GM21390 (cell line): ENCODE data around the gene SYNE1.

Source experiments
- ATAC-seq: cut with Tn5 transposase; IDR thresholded peaks from one replicate; pipeline ENCODE4 v1.9.1; 2021; ENCODE audit not compliant: unreplicated experiment

Gene SYNE1

DNA sequence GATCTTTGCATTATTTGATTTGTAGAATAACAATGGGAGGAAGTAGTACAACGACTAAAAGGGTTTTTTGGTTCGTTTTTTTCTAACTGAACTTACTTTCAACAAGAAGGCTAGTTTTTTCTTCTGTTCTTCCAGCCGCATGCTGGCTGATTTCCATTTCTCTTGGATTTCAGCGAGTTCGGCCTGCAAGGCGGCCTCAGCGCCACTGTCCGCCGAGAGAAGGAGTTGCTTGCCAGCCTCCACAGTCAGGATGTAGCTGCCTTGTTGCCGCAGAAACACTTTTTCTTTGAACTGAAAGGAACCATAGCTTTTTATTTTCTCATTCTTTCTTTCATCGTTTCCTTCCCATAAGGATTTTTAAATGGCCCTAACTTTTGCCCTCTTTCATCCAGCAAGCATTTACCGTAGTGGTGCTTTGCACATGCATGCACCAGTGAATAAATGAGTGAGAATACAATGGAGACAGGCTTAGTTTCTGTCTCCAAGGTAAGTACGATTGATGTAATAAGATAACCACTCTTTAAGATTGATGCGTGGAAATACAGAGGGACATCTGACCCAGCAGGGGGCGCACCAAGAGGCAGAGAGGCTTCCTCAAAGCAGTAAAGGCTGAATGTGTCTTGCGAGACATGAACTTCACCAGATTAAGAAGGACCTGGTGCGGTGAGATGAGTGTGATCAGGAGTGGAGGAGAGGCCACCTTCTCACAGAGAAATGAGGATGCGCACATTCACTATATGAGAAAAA, 430.9 kb downstream of the SYNE1 start:
- no peak for ATAC-seq

DNA sequence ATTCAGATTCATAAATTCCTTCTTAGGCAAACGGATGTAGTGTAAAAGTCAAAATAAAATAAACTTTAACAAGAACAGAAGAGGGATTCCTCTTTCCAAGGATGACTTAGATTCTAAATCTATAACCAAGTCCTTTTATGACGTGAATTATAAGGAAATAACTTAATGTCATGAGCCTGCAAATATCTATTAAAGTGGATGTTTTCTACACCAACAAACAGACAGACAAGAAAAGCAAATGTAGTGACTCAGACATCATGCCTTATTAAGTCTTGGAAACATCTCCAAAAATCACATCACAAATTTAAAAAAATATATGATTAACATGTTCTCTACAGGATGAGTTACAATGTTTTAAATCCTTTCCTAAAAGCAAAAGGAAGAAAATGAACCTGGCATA, 432.6 kb downstream of the SYNE1 start:
- ATAC-seq, result no peak

DNA sequence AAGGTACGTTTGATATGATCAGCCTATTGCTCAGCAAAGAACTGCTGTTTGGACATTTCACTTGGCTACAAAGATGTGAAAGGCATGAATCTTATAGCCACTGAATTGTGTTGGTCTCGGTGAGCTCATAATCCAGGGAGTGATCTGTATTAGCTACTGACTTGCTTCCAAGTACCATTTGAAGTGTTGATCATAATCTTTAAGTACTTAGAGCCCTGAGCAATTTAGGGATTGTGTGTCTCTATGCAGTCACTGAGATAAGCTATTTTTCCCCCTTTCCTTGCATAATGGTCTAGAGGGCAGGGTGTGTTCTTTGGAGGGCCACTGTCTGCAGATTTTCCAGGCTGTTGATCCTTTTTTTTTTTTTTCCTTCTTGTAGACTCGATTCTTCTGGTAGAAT, 436.0 kb downstream of the SYNE1 start:
- ATAC-seq, result no peak

DNA sequence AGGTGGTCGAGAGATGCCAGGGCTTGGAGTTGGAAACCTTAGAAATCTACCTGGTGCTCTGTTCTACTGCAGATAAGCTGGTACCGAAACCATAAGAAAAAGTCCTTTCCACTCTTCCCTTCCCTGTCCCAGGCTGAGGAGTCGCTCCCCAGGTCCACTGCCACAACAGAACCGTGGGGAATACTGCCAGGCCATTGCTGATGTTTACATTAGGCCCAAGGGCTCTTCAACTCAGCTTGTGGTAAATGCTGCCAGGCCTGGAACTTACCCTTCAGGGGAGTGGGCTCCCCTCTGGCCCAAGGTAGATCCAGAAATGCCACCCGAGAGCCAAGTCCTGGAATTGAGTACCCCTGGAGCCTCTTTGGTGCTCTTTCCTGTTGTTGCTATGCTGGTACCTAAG, 441.3 kb downstream of the SYNE1 start:
- no peak for ATAC-seq

DNA sequence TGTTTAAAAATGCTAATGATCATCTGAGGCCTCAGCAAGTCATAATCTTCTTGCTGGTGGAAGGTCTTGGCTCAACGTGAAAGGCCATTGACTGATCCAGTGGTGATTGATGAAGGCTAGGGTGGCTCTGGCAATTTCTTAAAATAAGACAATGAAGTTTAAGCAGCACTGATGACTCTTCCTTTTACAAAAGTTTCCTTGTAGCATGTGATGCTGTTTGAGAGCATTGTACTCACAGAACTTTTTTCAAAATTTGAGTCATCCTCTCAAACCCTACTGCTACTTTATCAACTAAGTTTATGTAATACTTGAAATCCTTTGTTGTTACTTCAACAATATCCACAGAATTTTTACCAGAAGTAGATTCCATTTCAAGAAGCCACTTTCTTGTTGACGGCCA, 447.4 kb downstream of the SYNE1 start:
- no peak for ATAC-seq

DNA sequence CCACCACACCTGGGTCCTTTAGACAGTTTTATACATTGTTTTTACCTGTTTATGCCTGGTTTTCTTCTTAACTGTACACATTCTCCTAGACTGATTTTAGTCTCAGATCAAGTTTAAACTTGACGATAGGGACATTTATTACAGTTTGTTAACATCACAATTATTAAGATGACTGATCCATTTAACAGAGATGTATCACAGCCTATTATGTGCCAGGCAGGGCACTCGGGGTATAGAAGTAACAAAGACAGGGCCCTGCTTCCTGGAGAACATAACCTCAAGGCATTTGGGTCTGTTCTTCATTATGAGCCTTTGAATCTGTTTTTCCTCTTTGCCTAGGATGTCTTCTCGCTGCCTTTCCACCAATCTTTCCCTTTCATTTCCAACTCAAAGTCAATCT, 449.2 kb downstream of the SYNE1 start:
- no peak for ATAC-seq

DNA sequence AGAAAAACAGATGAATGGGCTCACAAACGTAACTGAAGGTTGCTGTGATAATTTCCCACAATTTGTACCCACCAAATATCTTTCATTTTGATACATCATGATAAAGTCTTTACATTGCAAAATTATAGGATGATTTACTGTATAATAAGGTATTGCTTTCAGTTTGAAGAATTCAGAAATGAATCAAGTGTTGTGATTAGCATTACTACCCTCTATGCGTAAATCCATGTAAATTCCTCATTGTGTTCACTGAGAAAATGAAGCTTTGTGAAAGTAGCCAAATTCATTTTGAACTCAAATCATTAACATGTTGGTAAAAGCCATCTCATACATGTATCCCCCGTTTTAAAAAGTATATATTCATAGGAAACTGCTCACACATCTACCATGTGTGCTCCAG, 450.3 kb downstream of the SYNE1 start:
- ATAC-seq, result no peak

DNA sequence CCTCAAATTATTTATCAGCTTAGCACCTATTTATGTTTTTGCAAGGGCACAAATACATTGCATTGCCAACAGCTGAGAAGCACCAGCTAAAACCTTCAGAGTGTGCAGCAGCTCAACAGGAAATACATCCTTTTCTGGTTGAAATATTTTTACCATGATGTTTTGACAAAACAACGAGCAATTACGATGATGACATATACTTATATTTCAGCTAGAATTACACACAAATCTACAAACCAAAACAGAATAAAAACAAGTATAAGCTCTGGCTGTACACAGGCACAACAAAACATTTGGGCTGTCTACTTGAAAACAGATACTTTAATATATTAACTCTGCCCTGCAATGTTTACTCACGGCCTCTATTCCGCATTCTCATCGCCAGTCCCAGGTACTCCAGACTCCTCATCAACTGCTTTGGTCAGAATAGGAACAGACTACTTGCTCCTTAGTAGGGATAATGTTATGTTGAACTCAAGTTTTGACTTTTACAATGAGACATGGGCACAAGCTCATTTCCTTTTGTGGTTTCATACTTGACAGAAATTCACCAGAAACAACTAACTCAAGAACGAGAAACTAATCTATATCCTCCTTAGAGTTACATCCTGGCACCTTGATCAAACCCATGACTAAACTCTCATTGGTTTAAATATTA, 452.1 kb downstream of the SYNE1 start:
- peak; percentile 77 for ATAC-seq

DNA sequence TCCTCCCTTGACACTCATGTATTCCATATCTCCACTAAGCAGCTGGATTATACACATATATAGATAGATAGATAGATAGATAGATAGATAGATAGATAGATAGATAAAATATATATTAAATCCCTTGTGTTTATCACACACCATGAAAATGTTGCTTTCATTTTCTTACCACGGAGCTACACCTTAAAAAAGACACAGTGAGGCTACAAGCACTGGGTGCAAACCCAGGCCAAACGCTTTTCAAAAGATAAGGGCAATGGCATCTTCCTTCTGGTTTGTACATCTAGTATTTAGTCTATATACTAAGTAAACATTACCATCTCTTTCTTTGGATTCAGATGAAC, 452.6 kb downstream of the SYNE1 start:
- peak; percentile 52 for ATAC-seq

DNA sequence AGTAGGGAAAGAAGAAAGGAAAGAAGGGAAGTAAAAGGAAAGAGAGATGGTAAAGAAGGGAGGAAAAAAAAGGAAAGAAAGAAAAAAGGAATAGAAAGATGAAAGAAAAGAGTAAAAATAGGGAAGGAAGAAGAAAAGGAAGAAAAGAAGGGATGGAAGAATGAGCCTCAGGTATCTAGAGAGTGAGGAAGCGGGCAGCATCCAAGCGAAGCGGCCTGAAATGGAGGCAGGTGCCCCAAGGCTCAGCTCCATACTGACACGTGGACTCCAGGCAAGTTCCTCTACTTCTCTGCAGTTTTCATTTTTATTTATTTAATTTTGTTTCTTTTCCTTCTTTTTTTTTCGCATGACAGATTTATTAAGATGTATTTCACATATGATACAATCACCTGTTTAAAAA, 456.6 kb downstream of the SYNE1 start:
- no peak for ATAC-seq

DNA sequence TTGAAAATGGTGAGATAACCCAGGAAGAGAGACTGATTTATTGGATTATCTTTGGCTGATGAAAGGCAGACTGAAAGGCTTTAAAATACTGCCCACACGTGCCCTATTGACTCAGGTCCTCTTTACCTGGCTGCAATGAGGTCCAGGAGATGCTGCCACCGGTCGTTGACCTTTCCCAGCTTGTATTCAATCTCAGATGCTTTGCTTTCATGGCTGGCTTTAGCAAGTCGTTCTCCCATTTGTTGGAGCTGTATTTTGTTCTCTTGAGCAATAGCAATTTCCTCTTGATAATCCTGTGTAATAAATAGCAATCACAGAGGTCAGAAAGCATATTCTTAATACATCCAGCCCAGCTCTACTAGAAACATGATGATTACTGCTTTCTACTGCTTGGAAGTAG, 460.9 kb downstream of the SYNE1 start:
- no peak for ATAC-seq

DNA sequence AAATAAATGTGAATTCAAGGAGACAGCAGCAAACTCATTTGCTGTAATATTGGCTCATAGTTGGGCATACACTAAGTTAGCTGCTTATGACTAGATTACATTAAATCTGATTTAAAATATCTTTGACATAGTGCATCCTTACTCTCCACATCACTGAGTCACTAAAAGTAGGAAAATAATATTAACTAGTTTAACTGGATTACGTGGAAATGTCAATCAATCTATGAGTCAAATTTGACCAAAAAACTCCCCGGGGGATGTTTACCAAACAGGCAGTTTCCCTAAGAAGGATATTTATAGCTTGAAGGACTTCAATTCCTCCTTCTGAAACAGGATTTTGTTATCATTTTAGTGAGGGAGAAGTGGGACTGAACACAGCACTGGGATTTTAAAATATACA, 463.2 kb downstream of the SYNE1 start:
- no peak for ATAC-seq

DNA sequence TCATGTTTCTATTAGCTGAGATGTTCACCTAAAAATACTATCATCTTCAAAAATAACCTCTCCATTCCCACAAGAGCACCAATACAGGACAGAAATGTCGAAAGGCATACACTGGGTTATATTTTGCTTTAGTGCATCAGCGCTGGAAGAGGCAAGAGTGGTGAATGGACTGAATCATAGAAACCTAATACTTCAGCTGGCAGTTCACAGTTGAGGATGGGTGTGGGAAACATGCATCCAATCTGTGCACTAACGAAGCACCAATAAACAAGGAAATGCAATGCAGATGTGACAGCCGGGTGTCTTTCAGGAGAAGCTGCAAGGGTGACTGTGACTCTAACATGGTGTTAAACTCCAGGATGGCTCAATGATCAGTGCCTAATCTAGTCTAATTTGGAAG, 463.8 kb downstream of the SYNE1 start:
- ATAC-seq, result no peak

DNA sequence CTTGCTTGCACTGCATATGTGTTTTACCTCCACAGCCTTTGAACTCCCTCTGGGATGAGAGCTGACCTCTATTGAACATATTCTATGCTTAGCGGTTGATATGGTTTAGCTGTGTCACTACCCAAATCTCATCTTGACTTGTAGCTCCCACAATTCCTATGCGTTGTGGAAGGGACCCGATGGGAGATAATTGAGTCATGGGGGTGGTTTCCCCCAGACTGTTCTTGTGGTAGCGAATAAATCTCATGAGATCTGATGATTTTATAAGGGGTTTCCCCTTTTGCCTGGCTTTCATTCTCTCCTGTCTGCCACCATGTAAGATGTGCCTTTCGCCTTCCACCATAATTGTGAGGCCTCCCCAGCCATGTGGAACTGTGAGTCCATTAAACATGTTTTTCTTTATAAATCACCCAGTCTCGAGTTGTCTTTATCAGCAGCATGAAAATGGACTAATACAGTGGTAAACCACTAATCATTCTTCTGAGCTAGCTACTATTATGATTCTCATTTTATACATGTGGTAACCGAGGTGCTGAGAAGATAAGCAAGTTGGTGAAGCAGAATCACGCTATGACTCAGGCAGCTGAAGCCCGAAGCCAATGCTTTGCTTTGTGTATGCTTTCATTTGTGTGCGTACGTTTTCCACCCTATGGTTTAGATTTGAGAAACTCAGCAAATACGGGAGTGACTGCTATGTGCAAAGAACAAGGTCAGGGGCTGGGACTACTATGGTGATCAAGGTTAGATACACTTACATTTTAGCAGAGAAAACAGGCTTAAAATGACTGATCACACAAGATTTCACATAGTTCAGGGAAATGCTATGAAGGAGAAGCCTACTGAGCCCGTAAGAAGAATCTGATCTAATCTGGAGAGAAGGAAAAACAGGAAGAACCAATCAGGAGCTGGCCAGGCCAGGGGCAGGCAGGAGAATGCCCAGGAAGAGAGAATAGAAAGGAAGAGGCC, 466.2 kb downstream of the SYNE1 start:
- ATAC-seq, result peak; percentile 96

DNA sequence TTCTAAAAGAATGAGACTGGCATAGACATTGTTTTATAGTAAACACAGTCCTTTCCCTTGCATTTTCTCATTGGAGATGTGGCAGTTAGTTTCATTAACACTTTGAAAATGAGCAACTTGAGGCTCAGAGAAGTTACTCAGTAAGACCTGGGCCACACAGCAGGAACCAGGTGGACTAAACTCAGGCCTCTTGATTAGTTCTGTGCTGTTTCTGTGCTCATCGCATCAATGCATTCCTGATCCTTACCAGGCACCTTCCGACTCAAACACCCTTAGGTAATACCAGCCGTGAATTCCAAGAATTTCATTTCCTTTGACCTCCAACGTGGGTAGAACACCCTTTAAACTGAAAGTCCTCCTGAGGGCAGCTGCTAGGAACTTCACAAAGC, 466.9 kb downstream of the SYNE1 start:
- no peak for ATAC-seq

DNA sequence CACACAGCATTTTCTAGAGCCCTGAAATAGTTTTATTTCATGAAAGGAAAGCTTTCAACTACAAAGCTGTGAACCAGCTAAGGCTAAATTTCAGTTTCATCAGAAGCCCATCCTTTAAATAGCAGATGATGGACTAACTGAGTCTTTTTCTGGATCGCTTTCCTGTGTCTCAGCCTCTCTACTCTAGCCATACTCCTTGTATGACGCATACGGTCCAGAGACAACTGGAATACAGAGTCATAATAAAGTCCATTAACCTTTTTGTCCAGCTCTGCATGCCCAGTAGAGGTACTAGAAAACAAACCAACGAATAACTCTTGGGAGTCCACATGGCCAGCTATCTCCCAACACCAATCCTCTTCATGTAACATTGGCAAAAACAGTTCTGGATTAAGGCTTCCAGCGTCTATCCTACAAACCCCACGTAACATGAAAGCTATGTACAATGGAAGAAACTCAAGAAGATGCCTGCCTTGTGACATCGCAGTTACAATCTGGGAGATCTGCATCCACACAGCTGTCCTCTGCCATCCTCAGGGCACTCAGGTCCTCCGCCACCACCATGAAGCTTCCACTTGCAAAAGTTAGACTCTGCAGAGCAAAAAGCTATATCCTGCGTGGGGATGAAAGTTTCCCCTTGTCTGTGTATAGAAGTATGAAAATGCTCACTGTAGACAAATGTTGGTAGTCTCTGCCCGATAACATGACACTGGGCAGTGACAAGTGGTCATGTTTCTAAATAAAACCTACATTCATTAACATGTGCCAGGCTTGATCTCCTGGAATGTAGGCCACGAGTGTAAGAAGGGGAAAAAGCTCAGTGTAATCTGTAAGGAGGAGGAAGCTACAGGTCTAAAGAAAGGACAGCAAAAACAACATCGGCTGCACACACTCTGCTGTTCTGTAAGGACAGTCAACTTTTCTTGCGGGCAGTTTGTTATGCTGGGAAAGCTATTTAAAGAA, 469.2 kb downstream of the SYNE1 start:
- no peak for ATAC-seq

DNA sequence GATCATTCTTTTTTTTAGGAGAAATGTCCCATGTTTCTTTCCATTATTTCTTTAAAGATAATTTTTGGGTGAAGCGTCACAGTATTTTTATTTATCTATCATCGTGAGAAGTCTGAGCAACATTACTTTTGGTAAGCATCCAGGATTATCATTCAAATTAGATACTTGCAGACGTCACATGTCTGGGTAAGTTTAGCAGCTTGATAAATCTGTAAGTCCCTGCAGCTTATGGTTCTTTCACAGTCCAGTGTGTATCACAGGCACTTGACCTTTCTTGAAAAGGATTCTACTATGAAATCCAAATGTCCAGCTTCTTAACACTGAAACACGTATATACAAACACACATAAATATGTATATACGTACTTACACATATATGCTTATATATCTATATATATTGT, 470.3 kb downstream of the SYNE1 start:
- no peak for ATAC-seq

DNA sequence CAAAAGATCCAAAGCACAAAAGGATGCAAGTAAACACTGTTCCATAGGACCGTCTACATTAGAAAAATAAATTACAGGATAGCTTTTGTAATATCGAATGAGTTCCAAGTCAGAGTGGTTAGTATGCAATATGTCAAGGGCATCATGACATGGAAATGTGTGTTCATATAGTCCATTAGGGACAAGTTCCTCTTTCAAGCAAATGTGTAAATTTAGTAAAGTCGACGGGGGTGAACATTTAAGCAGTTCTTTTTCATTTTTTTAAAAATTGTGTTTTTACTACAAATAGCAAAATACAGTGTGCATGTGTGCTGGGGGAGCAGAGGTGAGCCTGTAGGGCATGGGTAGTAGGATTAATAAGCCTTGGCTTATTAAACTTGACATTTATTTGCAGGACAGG, 470.7 kb downstream of the SYNE1 start:
- no peak for ATAC-seq

DNA sequence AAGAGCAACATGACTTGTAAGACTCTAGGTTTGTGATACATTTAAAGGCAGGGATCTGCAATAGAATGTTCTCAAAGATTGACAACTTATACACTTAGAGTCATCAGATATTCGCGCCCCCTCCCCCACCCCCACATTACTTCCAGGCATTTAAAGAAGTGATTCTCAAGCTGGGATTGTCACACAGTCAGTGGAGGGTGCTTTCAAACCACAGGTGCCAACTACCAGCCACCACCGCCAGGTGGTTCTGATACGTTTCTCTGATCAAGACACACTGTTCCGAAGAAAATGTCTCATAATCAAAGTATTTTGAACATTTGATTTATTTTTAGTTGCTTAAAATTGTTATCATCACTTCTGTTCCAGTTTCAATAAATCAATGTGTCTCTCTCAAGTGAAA, 472.2 kb downstream of the SYNE1 start:
- ATAC-seq, result no peak

DNA sequence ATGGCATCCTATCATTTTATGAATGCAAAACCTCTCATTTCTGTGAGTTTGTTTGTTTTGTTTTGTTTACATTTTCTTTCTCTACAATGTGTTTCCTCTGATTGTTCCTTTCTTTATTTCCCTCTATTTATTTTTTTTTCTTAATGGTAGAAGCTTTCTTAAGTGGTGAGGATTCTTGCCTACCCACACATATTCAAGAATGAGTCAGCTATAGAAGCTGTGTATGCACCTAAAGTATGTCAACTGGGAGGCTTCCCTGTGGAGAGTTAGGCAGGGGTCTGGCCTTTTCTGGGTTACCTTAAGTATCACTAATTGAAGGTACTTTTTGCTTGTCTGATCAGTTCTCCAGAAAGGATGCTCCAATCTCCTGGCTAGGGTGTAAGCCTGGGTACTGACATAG, 475.7 kb downstream of the SYNE1 start:
- ATAC-seq, result no peak

DNA sequence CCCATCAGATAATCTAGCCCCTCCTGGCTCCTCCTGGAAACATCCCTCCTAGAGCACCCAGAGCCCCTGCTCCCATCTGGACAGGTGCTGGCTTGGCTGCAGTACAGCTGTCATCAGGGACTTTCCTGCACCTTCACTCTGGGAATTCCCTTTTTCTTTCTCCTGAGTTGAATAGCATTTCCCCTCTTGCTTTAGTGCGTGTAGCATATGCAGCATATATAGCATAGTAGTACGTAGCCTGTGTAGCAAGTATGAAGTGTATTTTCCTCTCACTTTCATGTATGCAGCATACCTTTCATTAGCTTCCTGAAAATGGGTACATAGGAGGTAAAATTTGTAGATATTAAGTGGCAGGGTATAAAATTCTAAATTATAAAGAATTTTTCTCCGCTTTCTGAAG, 476.8 kb downstream of the SYNE1 start:
- peak; percentile 88 for ATAC-seq
